ENCODE results near the gene GBF1. TPM values are rescaled to one million over a fixed set of nuclear protein-coding genes. Genes with fewer than 3 reads are reported as not detected.
"Not testable (repeated sequence)": the region's sequence is repeated elsewhere in the genome, so short reads cannot be mapped to it uniquely, and the experiment has no call there.

The GBF1 gene
- polyA plus RNA-seq, 1 donor, result 56.6 TPM

DNA sequence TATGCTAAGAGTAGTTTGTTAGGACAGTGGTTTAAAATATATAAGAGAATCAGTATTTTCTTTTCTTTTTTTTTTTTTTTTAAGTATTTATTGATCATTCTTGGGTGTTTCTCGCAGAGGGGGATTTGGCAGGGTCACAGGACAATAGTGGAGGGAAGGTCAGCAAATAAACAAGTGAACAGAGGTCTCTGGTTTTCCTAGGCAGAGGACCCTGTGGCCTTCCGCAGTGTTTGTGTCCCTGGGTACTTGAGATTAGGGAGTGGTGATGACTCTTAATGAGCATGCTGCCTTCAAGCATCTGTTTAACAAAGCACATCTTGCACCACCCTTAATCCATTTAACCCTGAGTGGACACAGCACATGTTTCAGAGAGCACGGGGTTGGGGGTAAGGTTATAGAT is 55.6 kb downstream of the GBF1 start:
- DNase-seq, result not testable (repeated sequence)

DNA sequence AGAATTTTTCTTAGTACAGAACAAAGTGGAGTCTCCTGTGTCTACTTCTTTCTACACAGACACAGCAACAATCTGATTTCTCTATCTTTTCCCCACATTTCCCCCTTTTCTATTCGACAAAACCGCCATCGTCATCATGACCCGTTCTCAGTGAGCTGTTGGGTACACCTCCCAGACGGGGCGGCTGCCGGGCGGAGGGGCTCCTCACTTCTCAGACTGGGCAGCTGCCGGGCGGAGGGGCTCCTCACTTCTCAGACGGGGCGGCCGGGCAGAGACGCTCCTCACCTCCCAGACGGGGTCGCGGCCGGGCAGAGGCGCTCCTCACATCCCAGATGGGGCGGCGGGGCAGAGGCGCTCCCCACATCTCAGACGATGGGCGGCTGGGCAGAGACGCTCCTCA is 56.0 kb downstream of the GBF1 start:
- DNase-seq, result not testable (repeated sequence)

DNA sequence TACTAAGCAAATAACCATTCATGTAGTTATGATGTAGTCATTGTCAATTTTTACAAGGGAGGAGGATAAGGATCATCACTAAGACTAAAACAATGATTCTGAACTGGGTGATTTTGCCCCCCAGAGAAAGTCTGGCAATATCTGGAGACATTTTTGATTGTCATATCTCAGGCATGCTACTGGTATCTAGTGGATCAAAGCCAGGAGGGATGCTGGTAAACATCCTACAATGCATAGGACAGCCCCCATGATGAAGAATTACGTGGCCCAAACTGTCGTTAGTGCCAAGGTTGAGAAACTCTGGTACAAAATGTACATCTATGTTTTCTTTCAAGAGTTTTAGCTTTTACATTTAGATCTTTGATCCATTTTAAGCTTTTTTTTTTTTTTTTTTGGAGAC is 57.3 kb downstream of the GBF1 start:
- DNase-seq, result no peak

DNA sequence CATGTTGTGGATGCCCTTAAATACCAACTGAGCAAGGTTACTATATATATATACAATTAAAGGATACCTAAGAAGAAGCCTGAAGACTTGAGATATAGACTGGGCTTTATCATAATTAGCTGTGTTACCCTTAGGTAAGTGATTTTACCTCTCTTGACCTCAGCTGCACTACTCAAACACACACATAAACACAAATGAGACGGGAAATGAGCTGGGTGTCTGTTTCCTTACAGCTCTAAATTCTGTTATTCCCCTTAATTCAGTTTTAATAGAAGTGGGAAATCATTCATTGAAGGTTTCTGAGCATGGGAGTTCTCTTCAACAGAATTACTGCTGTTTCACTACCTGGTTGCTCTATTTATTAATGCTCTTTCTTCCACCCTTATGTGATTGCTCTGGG is 60.7 kb downstream of the GBF1 start:
- DNase-seq, result no peak

DNA sequence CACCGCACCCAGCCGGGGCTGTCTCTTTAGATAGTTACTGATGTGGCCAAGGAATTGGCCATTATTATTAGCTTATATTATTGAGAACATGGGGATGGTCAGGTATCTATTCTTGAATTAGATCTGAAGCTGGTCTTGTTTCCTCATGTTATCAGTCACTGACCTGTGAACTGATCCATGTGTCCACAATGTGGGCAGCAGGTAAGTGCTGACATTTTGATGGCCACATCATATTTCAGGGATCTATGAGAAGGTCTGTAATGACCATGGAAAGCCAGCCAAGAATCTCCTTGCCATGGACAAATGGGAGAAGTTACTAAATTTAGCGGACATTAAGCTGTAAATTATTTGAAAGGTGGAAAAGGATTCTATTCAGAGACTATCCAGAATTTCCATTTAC is 61.4 kb downstream of the GBF1 start:
- DNase-seq, result no peak

DNA sequence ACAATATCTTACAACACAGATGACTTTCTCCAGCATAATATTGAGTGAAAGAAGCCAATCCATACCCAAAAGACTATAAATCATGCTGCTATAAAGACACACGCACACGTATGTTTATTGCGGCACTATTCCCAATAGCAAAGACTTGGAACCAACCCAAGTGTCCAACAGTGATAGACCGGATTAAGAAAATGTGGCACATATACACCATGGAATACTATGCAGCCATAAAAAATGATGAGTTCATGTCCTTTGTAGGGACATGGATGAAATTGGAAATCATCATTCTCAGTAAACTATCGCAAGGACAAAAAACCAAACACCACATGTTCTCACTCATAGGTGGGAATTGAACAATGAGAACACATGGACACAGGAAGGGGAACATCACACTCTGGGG is 63.0 kb downstream of the GBF1 start:
- DNase-seq, result not testable (repeated sequence)

DNA sequence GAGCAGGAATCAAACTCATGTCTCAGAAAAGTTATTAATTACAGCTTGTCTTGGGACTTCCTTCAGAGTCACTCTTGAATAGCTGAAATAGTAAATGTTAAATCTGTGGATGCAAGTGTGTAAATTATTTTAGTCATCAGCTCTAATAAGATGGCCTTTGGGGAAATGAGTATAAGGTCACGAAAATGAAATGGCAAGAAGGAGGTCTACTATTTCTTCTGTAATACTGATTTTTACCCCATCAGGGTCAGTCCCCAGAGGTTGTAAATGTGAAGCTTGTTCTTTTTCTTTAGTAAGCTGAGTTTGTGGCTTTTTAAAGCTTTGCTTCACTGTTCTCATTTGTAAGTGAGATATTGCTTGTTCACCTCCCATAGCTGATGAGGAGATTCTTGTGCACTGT is 63.9 kb downstream of the GBF1 start:
- DNase-seq, result no peak

DNA sequence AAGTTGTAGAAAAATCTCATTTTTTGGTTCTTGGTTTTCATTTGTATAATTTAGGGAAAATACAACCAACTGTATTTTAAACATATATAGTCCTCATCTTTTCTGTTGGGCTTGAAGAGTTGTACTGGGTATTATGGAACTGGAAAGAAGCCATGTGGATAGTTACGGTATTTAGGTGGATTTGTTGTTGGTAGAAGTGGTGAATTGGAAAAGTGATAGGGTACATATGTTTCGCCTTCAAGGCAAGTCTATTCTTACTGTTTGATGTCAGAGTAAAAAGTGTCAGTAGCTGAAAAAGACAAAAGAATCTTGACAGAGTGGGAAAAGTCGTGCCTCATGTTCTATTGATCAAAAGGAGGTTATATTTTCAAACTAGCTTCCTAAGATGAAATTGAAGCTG is 64.6 kb downstream of the GBF1 start:
- no peak for DNase-seq

DNA sequence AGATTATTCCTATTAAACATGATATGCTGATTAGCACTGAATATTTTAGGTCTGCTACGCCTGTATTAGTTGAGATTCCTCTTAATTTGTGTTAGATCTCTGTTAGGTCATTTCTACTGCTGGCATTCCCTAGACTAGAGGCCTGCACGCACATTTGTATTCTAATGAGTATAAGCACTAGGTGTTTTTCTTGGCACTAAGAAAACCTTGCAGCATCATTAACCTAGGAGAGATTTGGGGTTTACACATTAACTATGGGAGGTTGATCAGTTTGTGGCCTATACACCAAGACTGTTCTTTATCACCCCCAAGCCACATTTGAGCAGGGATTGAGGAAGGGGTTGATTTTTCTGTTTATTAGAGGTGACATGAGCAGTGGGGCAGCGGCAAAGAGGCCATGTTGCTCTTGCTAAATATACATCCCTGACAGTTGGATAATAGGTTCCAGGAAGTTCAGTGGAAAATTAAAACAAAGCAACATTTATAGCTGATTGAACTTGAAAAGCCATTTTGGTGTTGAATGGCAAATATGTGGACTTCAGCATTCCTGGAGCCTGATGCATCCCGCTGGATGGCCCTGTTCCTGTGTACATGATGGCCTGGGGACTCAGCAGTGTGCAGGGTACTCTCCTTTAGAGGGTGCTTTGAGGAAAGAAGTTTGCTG is 65.2 kb downstream of the GBF1 start:
- no peak for DNase-seq

DNA sequence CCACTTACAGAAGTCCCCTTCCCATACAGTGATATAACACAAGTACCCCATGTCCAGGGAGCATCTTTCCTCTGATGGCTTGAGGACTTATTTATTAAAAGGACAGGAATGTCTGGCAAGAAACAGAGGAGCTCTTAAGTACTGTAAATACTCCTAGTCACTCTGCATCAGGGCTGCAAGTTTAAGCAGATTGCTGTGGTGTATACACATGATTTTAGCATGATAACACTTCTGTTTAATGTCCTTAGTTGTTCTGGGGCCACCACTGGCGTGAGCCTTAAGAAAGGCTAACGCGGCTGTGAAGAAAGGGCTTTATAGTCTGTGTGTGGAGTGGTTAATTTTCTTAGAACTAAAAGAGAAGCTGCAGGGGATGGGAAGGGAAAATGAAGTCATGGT is 65.7 kb downstream of the GBF1 start:
- DNase-seq, result no peak

DNA sequence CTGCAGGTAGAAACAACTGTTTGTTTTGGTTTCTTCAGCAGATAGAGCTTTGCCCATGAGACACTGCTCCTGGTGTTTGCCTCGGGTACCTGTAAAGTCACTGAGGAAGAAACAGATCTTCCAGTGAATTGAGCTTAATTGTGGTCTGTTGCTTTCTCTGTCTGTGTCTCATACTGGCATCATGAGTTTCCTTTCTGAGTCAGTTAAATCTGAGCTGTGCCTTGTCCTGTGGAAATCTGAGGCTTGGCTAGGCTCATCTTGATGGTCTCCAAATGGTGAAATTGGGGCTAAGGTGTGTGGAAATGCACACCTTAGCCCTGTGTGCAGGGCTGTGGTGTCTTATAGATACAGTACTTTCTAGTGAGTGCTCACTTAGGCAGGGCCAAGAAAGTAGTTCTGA is 67.4 kb downstream of the GBF1 start:
- no peak for DNase-seq

DNA sequence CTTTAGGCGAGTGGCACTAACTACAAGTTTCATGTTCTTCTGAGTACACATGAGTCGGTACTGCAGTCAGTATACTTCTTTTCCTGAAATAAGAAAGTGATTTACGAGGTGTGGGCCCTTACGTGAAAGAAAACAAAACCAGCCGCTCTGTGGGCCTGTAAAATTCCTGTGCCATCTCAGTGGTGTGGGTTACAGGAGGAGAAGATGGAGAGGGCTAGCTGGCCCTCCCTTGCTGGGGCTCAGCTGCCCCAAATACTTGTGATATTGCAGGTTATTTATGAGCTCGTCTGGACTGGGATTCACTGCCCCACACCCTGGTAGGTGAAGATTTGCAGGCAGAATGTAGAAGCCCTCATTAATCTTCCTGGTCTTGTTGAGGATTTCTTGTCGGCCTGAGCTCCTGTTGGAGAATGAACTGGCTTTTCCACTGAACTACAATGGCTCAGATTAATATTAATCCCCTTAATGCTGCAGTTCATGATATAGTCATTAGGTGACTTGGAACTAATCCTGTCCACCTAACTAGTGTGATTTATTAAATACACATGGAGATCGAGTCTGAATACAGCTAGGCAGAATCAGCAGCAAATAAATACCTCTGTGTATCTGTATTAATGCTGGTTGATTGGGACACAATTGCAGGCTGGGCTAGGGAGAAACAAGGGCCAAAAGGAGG is 68.0 kb downstream of the GBF1 start:
- DNase-seq, result peak; percentile 72

DNA sequence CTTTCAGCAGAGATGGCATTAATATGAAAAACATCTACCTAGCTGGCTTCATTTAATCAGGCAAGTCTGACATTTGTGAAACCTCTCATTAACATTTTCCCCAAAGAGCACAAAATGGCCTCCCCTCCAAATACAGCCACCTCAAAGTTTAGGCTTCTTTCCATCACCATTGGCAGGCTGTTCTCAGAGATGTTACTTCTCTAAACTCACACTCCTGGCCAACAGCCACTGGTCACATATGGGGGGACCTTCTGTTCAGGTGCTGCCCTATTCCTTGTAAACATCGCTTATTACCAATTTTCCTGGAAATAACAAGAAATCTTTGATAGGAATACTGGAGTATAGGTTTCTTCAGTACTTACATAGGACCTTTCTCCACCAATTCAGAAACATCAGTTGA is 69.5 kb downstream of the GBF1 start:
- no peak for DNase-seq

DNA sequence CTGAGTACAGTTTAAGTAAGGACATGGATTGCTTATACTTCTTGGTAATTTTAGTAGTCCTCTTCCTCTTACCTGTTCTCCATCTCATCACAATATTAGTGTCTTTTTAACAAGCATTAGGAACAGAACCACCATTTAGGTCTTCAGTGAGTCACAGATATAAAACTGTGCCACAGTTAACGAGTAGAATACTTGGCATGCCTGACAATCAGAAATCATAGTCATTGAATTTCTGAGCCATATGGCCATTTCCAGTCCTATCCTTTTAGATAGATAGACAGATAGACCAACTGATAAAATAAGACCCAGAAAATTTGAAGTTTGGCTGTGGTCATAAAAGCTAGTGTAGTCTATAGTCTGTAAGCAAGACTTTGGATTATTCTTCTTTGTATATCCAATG is 71.1 kb downstream of the GBF1 start:
- no peak for DNase-seq

DNA sequence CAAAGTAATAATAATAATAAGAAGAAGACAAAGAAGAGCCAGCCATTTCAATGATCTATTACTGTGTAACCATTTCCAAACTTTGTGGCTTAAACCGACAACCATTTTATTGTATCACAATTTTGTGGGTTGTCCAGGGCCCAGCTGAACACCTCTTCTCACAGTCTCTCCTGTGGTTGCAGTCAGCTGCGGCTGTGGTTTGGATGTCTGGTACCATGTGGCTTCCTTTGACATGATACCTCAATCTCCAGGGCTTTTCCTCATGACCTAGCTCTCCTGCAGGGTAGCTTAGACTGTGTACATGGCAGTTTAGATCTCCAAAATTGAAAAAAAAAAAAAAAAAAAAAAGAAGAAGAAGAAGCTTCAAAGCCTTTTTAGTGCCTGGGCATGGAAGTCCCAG is 77.6 kb downstream of the GBF1 start:
- DNase-seq, result no peak

DNA sequence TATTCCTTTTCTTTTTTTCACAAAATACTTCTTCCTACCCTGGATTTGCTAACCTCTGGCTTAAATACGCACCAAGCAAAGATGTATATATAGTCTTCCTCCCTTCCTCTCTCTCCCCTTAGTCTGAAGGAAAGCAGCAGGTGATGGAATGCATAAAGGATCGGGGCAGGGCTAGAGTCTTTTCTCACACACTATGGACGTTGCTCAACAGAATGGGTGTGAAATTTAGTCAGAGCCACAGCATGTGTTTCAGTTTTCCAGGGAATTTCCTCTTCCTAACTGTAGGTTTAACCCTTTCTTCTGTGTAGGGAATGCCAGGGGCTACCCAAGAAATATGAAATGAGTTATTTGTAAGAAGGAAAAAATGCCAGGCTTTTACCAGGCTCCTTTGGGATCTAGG is 78.7 kb downstream of the GBF1 start:
- no peak for DNase-seq

DNA sequence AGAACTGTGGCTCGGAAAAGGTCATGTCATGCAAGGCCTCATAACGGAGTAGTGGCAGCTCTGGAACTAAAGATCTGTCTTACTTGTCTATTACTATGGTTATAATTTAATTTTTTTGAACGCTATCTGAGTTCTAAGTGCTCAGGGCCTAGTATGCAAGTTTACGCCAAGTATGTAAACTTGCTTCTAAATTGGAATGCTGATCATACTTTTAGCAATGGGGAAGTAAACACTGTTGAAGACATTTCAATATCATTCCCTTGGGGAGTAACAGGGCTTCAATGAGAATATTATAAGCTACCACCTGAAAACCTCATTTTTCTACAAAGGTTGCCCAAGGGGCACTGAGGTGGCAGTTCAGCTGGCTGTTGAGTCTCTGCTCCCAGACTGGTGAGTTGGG is 80.7 kb downstream of the GBF1 start:
- no peak for DNase-seq

DNA sequence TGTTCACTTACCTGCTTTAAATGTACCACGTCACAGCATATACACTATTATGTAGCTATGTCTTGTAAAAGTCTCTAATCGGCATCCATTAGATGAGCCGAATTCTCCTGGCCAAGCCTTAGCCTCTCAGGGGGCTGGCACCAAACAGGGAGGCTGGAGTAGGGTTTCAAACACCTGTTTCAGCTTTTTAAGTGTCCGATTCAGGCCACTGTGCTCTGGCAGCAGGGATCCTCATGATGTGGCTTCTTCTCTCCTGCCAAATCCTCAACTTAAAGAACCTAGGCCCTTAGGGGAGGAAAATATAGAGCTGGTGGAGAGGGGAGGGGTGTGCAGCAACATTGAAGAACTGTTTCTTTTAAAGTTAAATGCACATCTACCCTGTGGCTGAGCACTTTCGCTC is 81.7 kb downstream of the GBF1 start:
- no peak for DNase-seq

DNA sequence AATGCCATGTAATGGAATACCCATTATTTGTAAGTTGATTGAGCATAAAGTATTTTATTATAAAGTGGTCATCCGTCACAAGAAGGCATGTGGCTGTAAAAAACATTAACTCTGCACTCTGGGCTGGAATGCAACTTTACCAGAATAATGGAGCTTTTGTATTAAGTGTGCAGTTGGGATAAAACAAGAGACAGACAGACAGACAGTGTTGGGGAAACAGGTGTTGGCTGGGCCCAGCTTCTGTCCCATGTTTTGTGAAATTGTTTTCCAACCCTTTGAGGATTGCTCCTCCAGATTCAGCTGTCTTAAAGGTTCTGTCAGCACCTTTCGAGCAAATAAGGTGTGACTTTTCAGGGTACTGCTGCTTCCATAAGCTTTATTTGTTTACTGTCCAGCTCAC is 82.3 kb downstream of the GBF1 start:
- DNase-seq, result no peak

DNA sequence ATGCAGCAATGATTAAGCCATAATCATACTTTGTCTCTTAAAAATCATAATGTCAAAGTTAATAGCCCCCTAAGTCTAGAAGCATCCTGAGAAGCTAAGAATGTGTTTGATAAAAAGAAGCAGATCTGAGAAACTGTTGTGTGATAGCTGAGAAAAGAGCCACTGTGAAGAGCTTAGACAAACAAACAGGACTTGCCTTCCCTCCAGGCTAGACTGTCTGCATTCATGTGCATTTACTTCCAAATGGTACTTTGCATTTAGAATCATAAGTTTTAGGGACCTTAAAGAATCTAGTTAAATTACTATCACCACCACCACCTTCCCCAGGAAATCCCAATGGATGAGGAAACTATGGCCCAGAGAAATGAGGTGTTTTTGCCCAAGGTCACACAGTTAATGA is 87.4 kb downstream of the GBF1 start:
- DNase-seq, result no peak

DNA sequence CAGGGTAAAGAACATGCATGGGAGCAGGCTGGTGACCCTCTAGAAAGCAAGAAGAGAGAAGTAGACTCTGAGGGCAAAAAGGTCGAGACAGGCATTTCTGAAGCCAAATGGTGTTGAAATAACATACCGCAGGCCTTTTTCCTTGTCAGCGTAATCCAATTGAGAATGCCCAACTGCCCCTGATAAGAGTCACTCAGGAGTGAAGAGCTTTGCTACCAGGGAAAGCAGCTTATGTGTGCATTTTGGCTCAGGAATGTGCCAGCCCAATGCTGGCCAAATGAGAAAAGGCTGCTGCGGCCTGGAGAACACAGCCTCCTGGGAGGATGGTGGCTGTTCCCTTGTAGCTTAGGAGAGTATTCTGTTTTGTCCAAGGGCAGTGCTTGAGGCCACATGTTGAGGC is 88.8 kb downstream of the GBF1 start:
- DNase-seq, result no peak

DNA sequence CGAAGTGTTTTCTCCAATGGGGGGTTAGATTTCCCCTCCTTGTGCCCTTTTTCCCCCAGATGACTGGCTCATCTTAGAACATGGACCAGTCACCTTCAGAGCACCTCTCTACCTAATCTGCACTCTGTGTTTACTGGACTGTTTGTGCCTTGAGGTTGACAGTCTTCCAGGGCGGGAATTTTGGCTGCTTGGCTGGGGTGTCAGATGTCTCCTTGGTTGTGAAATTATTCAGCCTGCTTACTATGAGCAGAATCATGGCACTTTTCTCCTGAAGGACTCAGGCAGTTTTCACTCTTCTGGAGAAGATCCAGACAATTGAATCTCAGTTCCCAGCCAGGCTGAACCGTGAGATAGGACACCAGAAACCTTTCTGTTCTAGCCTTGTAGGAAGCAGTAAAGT is 89.9 kb downstream of the GBF1 start:
- no peak for DNase-seq

DNA sequence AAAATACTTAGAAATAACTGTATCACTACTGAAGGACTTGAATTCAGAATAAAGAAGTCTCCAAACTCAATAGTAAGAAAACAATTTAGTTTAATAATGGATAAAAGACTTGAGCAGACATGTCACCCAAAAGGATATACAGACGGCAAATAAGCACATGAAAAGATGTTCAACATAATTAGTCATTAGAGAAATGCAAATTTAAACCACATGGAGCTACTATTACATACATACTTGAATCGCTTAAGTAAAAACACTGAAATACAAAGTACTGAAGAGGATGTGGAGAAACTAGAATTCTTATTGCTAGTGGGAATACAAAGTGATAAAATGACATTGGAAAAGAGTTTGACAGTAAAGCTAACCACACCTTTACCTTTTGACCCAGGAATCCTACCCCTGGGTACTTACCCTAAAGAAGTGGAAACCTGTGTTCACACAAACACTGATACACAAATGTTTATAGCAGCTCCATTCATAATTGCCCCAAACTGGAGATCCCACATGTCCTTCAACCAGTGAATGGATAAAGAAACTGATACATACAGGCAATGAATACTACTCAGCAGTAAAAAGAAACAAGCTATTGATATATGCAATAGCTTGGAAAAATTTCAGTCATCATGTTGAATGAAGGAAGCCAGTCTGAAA is 95.8 kb downstream of the GBF1 start:
- no peak for DNase-seq

DNA sequence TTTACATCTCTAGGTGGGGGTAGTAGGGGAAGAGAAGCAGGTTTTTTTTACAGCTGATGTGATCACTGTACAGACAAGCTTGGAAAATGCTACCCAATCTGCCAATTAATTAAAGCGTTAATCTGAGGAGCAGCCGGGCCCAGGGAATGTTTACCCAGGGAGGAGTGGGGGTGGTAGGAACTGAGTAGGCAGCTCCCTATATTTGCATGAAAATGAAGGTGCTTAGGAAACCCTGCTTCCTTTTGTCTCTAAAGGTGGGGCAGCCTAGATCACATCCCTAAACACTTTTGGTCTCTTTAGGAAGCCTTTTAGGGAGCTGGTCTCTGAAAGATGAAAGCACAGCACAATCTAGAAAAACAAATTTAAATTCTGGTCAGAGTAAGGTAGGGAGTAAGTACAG is 97.1 kb downstream of the GBF1 start:
- DNase-seq, result no peak
